Lower lobe of right lung (tissue), 2 donors: ENCODE data around the gene ZNF211. TPM values are rescaled to one million over a fixed set of nuclear protein-coding genes. Genes with fewer than 3 reads are reported as not detected.

Source experiments
- ATAC-seq, 2 donors: fragments of 200-7000 bp; cut with Tn5 transposase; one replicate each; pipeline ENCODE4 v1.9.1; 2020 to 2022; ENCODE audit warnings: mild to moderate bottlenecking in 2 of 2, moderate library complexity in 2 of 2
- DNase-seq: peaks from one replicate; pipeline ENCODE4 v3.0.0-alpha.2; 2020
- H3K27ac ChIP-seq: fragments of 200-600 bp; one replicate; pipeline ENCODE4 v1.8.0; 2022
- H3K27me3 ChIP-seq: fragments of 200-600 bp; one replicate; pipeline ENCODE4 v1.8.0; 2022; ENCODE audit warnings: low read depth
- H3K36me3 ChIP-seq: fragments of 200-600 bp; one replicate; pipeline ENCODE4 v1.8.0; 2022; ENCODE audit warnings: mild to moderate bottlenecking
- H3K4me1 ChIP-seq: fragments of 200-600 bp; one replicate; pipeline ENCODE4 v1.8.0; 2022
- H3K4me3 ChIP-seq: fragments of 200-600 bp; one replicate; pipeline ENCODE4 v1.8.0; 2022; ENCODE audit warnings: mild to moderate bottlenecking
- H3K9me3 ChIP-seq: fragments of 200-600 bp; one replicate; pipeline ENCODE4 v1.8.0; 2022
- intact Hi-C: fragments of 100-400 bp; cut with DNase I; formaldehyde crosslinking; loops from one replicate; pipeline ENCODE4 v1.11.0; 2022
- long read RNA-seq: library from polyadenylated mRNA; unstranded; transcript quantifications from one replicate; pipeline ENCODE4 v2.0.0, GENCODE V29; 2021
- total RNA-seq: library from RNA; stranded (reverse); fragmentation: NEBNext Ultra II Directional; extraction: Animal tissue kit (Norgen Biotek cat#: 25700); gene quantifications from one replicate; pipeline ENCODE4 v1.2.1, GENCODE V29; 2021
- TF ChIP-seq, protein P1 (sequence below): fragments of 200-600 bp; IDR thresholded peaks from one replicate; pipeline ENCODE4 v1.8.0; 2022; ENCODE audit warnings: antibody characterized with exemption, mild to moderate bottlenecking
- donor health status: DM: no; HTN: yes; CAD: no; lungs with severe emphysema.

The ZNF211 gene
- 12.4 TPM for total RNA-seq
- long read RNA-seq, partial matches to known transcripts = 1 of 11 reads
- long read RNA-seq, other reads (novel, unspliced or antisense) = 5 of 11 reads

GRCh38 chr19:57632987-57633831 is at the start of gene ZNF211:
TSS of gene ZNF211 (plus strand) at chr19:57633168. CDS start at chr19:57633347, 179 bp downstream.
- peak within 1 kb of the TSS; percentile 95 for H3K4me3 ChIP-seq
- intact Hi-C loops = no loop called here
- DNase-seq = peak; percentile 93
- peaks cover 41% of the 10 kb centered on the region for H3K9me3 ChIP-seq
- TF ChIP-seq, protein P1, sequence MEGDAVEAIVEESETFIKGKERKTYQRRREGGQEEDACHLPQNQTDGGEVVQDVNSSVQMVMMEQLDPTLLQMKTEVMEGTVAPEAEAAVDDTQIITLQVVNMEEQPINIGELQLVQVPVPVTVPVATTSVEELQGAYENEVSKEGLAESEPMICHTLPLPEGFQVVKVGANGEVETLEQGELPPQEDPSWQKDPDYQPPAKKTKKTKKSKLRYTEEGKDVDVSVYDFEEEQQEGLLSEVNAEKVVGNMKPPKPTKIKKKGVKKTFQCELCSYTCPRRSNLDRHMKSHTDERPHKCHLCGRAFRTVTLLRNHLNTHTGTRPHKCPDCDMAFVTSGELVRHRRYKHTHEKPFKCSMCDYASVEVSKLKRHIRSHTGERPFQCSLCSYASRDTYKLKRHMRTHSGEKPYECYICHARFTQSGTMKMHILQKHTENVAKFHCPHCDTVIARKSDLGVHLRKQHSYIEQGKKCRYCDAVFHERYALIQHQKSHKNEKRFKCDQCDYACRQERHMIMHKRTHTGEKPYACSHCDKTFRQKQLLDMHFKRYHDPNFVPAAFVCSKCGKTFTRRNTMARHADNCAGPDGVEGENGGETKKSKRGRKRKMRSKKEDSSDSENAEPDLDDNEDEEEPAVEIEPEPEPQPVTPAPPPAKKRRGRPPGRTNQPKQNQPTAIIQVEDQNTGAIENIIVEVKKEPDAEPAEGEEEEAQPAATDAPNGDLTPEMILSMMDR = no peak
- peaks cover 15% of the 10 kb centered on the region for H3K4me1 ChIP-seq
- H3K27me3 ChIP-seq = no peaks in the 10 kb centered on the region
- peak; percentile 100 for ATAC-seq
- peaks cover 20% of the 10 kb centered on the region for H3K36me3 ChIP-seq
- peak within 1 kb of the TSS; percentile 85 for H3K27ac ChIP-seq

DNA sequence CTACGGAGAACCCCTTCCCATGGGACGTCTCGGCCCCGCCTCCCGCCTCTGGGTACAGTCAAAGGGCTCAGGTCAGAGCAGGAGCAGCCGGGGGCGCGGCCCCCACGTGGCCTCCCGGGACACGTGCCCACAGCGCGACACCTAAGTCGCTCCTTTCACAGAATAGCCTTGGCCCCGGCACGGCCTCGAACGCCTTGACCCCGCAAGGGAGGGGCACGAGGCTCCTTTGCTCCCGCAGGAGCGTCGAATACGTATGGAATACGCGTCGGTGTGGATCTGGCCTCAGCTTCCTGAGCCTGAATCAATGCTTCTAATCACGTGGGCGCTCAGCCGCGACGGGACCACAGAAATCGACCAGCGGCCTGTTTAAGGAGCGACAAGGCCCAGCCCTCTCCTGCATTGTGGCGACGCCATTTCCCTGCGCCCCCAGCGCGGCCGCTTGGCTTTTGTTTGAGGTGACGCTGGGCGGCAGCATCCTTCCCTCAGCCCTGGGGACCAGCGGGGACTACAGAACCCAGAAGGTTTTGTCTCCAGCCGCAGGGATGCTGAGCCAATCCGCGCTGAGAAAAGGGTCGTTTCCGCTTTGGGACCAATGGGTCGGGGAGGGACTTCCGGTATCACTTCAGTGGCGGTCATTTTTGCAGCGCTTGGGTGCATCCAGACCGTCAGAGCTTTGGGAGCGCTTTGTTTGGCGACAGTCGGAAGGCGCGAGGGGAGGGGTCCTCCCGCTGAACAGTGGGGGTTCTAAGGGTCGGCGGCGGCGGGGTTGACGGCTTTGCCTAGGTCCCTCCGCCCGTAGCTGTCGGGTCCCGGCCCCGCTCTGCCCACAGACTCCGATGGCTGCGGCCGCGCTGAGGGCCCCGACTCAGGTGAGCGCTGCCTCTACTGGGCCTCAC is 49.2 kb upstream of the ZNF211 start, which contains the start of gene ZIK1:
TSS of gene ZIK1 (plus strand) at position 625 of the 896 bp plus-strand sequence. CDS start at position 837, 212 bp downstream.
- Histone ChIP-seq H3K27ac (peak within 1 kb of the TSS; percentile 71), H3K9me3 (peaks cover 31% of the 10 kb centered on the region), H3K4me3 (peak within 1 kb of the TSS; percentile 76), H3K27me3 (no peaks in the 10 kb centered on the region), H3K36me3 (peaks cover under 1% of the 10 kb centered on the region), H3K4me1 (peaks cover 22% of the 10 kb centered on the region)
- peak; percentile 88 for DNase-seq
- peak; percentile 90 to 96 for ATAC-seq
- TF ChIP-seq, protein P1 = peak; percentile 14
- intact Hi-C loops = no loop called here

DNA sequence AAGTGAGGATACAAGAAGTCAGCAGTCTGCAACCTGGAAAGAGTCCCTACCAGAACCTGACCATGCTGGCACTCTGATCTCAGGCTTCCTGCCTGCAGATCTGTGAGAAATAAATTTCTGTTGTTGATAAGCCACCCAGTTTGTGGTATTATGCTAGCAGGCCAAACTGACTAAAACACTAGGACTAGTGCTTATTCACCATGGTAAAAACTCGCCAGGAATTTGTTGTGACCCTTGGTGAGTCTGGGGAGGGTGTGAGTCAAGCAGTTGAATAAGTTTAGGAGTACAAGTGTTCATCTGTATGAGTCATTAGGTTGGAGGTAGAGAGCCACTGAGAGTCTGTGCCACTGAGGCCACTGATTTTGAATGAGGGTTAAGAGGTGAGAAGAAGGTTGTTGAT is 45.4 kb upstream of the ZNF211 start:
- no peak overlapping the region for H3K27ac ChIP-seq
- no peak for ATAC-seq
- intact Hi-C loops = no loop called here
- H3K4me3 ChIP-seq = no peak overlapping the region
- DNase-seq = no peak
- peaks cover 23% of the 10 kb centered on the region for H3K36me3 ChIP-seq
- H3K4me1 ChIP-seq = peaks cover 17% of the 10 kb centered on the region
- no peaks in the 10 kb centered on the region for H3K27me3 ChIP-seq
- TF ChIP-seq, protein P1 = no peak
- H3K9me3 ChIP-seq = peaks cover 68% of the 10 kb centered on the region

GRCh38 chr19:57599377-57599760 is 33.6 kb upstream of the ZNF211 start:
- no peak for ATAC-seq
- Histone ChIP-seq H3K27ac (peak overlapping the region; percentile 47), H3K4me3 (peak overlapping the region; percentile 89)

More at GRCh38 chr19:57599377-57599760, 33.6 kb upstream of the ZNF211 start:
- H3K36me3 ChIP-seq = no peaks in the 10 kb centered on the region
- H3K27me3 ChIP-seq = no peaks in the 10 kb centered on the region
- intact Hi-C loops = no loop called here
- DNase-seq = no peak
- H3K9me3 ChIP-seq = peaks cover 19% of the 10 kb centered on the region
- H3K4me1 ChIP-seq = peaks cover 11% of the 10 kb centered on the region
- TF ChIP-seq, protein P1 = no peak
